UCSD-AML1 (cell line): ENCODE measurements around the gene TOP3A.
"Not testable (repeated sequence)": the region's sequence is repeated elsewhere in the genome, so short reads cannot be mapped to it uniquely, and the experiment has no call there.

Experiments used
- DNase-seq: peaks from one replicate; lab custom pipeline; 2025; ENCODE audit not compliant: unreplicated experiment; lab: John Stamatoyannopoulos, UW

Gene TOP3A

DNA sequence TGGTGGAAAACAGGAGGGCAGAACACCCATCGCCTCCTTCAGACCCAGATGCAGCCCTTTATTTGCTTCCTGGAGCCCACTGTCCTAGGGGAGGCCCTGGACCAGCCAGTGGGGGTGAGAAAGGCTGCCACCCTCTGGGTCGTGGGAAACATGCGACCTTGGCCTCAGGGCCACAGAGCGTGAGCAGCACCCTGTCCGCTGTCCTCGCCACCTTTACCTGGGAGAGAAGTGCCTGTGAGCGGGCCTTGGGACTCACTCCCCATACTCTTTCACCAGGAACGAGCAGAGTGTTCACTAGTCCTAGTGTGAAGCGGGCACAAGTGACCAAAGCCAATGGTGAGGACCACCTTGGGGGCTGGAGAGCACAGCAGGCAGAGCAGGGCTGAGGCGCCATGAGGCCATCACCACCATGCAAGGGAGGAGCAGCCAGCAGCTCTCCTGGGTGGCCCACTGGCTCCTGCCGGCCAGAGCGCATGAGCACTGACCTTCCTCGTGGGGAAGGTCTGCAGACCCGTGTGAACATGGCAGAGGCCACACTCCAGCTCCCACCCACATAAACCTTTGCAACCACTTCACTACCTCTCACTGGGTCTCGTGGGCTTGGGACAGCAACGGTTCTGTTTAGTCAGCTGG is 8.8 kb upstream of the TOP3A start:
- DNase-seq = no peak

DNA sequence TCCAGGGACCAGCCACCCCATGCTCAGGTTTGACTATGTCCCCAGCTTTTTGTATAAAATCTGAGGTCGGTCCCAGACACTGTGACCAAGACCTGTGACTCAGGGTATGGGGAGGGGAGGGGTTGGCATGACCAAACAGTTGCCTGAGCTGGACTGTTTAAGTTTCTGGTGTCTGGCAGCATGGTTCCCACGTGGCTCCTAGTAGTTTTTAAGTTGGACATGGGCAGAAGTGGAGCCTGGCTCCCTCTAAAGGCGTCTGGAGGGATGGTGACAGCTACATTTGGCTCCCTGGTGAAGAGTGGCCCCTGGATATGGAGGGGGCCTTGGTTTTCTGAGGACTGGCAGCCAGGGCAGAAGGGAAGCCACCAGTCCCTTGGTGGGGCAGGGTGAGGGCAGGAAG is 8.2 kb upstream of the TOP3A start:
- DNase-seq = no peak

DNA sequence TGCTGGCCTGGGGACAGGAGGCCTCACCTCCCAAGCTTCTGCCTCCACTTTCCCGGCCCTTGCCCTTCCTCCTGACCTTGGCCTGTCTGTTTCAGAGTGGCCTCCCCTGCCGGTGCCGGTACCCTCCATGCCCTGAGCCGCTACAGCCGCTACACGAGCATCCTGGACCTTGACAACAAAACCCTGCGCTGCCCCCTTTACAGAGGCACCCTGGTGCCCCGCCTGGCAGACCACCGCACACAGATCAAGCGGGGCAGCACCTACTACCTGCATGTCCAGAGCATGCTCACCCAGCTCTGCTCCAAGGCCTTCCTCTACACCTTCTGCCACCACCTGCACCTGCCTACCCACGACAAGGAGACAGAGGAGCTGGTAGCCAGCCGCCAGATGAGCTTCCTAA is 7.7 kb upstream of the TOP3A start:
- no peak for DNase-seq

DNA sequence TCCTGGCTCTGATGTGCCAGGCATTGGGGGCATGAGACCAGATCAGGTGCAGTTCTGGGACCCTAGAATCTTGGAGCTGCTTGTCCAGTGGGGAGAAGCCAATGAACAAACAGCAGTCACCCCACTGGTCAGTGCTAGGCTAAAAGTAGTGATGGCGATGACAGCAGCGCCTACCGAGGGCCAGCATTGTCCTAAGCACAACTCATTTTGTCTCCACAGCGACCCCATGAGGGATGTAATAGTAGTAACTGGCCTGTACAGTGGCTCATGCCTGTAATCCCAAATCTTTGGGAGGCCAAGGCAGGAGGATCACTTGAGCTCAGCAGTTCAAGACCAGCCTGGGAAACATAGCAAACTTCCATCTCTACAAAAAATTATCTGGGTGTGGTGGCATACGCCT is 6.5 kb upstream of the TOP3A start:
- no peak for DNase-seq

GRCh38 chr17:18320301-18320700 is 5.5 kb upstream of the TOP3A start:
- DNase-seq = no peak

DNA sequence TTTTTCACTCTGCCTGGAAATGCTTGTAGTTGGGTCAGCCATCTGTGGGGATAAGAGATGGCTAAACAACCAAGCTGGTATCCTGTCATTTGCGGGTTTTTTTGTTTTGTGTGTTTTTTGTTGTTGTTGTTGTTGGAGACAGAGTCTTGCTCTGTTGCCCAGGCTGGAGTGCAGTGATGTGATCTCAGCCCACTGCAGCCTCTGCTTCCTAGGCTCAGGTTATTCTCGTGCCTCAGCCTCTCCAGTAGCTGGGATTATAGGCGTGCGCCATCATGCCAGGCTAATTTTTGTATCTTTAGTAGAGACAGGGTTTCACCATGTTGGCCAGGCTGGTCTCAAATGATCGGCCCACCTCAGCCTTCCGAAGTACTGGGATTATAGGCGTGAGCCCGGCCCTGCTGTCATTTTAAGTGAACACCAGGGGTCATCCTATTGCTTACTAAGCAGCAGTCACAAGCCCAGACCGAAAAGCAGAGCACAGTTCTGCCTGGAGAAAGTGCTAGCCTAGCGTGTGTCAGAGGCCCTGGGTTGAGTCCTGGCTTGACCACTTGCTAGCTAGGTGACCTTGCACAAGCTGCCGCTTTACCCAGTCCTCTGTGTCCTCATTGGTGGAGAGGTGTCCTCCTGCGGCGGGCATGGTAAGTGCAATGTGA is 4.9 kb upstream of the TOP3A start:
- no peak for DNase-seq

DNA sequence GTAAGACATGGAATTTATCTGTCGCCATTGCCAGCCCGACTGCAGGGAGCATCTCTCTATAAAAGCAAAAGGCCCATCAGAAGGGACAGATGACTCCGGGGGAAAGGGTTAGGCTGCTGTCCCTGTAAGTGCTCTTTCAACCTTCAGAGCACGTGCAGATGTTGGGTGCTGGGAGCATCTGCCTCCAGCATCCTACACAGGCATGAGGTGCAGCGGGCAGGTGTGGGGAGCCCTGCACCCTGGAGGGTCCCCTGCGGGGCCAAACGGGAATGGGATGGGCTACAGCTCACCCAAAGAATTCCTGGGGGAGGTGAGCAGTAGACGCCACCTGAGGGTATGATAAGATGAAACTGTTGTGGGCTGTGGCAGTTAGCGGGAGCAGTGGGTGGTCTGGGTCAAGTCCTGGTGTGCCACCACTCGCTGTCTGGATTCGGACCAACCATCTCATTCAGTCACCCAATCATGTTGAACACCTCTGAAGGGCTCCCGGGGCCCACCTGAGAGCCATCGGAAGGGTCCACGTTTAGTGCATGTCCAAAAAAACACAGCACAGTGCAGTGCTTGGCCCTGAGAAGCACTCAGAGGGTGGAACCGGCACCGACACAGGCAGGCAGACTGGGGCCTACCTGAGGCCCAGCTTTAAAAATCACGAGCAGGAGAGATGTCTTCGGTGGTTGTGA is 4.1 kb upstream of the TOP3A start:
- DNase-seq = no peak

- no peak for DNase-seq
Measured at GRCh38 chr17:18318117-18318516, 3.3 kb upstream of the TOP3A start.

DNA sequence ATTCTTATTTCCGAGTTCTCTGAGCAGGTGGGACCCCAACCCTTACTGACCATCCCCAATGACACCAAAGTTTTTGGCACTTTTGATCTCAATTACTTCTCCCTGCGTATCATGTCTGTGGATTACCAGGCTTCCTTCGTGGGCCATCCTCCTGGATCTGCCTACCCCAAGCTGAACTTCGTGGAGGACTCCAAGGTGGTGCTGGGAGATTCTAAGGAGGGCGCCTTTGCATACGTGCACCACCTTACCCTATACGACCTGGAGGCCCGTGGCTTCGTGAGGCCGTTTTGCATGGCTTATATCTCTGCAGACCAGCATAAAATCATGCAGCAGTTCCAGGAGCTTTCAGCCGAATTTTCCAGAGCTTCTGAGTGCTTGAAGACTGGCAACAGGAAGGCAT is 1.2 kb upstream of the TOP3A start:
- DNase-seq = no peak

DNA sequence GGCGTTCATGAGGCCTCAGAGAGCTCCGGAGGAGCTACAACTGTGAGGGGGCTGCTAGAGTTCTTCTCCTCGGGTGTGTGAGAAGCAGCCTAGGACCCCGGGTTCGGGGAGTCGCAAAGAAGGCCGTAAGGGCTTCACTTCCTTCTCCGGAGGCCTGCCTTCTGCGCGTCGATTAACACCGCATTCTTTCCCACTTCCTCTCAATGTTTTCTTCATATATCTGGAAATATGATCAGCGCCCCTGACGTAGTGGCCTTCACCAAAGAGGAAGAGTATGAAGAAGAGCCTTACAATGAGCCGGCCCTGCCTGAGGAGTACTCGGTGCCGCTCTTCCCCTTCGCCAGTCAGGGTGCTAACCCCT is 748 bp upstream of the TOP3A start:
- no peak for DNase-seq

DNA sequence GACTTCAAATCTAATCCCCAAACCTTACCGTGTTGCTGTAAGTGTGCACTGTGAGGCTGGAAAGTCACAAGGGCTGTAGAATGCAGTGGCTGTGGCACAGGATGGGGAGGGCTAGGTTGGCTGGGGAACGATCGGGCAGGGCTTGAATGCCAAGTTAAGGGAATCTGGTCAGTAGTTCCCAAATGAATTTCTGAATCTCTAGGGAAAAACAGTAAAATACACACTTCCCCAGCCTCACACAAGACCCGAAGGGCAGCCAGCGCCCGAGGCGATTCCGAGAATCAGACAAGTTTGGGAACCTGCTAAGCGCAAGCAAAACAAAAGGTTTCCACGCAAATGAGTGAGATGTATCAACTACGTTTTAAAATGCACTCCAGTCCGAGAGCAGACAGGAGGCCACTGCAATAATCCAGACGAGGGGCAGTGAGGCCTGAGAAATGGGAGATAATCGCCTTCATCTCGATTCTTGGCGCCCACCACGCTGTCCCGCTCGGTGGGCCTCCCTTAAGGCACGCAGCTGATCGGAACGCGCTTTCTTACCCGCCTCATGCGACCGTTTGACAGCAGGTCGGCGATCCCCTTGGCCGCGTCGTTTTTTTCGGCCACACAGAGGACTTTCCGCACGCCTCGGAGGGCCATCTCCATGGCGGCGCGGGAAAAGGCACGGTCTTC is 599 bp downstream of the TOP3A start:
- no peak for DNase-seq

- no peak for DNase-seq
Measured at GRCh38 chr17:18309202-18309601, 5.6 kb downstream of the TOP3A start.

- not testable (repeated sequence) for DNase-seq
Measured at GRCh38 chr17:18303206-18303605, 11.6 kb downstream of the TOP3A start.

DNA sequence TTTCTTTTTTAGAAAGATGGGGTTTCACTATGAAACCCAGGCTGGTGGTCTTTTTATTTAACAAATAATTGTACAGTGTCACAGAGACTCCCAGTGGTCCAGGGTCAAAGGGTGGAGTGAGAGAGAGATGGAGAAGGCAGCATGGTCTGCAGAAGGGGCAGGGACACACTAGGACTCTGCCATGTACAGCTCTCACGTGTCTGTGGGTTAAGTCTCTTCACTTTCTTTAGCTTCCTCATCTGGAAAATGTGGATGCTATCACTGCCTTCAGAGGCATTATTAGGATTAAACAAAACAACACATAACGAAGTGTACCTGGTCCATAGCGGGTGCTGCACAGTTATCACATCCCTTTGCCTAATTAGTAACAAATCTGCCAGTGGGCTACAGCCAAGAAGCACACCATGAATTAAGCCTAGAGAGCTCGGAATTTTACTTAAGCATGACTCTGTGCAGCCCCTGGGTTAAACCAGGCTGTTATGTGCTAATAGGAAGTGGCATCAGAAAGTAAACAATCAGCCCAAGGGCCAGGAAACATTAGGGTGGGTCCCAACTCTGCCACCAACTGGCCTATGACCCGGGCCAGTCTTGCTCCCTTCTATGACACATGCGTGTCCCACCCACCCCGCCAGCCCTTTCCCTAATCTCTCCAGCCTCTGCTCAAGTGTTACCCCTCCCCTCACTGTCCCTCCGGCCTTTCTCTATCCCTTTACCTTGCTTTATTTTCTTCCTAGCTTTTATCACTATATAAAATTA is 13.9 kb downstream of the TOP3A start:
- no peak for DNase-seq

- not testable (repeated sequence) for DNase-seq
Measured at GRCh38 chr17:18298061-18298460, 16.7 kb downstream of the TOP3A start.

DNA sequence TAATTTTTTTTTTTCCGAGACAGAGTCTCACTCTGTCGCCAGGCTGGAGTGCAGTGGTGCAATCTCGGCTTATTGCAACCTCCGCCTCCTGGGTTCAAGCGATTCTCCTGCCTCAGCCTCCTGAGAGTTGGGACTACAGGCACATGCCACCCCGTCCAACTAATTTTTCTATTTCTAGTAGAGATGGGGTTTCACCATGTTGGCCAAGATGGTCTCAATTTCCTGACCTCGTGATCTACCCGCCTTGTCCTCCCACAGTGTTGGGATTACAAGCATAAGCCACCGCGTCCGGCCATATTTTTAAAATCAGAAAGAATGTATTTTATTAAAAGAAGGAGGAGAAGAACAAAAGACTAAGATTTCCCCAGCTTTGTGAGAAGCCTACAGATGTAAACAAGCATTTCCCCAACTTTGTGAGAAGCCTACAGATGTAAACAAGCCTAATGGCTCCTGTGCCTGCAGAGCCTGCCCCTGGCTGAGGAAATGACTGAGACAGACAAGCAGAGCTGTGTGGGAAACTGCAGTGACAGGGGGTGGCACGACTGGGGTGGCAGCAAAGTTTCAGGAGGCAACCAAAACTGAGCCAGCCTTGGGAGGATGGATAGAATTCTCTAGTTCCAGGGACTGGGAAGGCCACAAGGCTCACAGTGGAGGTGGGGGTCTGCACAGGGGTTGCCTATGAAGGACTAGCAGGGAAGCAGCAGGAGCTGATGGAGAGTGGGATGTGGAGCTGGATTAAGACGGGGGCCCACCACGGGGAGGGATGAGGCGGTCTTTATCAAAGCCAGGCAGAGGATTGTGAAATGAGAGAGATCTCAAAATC is 22.9 kb downstream of the TOP3A start:
- no peak for DNase-seq

DNA sequence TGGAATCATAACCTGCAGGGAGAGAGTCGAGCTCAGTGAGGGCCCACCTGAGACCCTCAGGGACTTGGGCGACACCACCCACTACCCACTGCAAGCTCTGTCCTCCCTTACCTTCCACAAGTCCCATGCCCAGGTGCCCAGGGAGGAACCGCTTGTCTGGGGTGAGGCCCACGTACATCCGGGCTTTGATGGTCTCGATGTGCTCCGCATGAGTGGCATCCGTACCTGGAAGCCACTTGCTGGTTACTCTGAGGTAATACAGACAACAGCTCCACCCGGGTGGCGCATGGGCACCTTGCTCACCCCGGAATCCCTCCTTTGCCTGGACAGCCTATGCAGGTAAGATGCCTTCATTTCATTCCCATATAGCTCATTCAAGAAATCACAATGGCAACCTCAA is 29.5 kb downstream of the TOP3A start:
- no peak for DNase-seq

GRCh38 chr17:18281788-18282187 is 33.0 kb downstream of the TOP3A start:
- no peak for DNase-seq

DNA sequence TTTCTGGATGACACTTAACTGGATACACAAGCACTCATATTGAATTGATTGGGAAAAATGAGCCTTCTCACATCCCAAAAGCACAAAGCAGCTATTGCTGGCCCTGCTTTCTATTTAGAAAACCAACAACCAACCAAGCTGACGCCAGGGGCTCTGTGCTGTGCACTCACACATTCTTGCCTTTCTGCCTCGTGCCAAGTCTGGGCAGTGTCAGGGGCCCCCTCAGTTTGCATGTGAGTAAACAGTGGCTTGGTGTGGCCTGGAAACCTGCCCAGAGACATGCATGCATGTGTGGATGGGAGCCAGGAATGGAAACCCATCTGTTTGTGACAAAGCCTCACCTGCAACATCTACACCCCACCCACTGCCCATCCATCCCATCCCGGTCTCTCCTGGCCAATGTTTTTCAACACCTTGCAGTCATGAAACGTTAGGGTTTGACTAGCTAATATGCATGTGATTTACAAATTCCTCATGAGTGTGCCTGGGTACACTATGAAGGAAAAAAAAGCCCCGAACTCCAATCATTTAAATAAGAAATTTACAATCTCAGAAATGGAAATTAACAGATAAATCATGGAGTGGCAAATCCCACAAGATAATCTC is 33.9 kb downstream of the TOP3A start:
- DNase-seq = no peak

GRCh38 chr17:18280249-18280648 is 34.5 kb downstream of the TOP3A start:
- DNase-seq = no peak
